Stimulated activated naive B cell treated with anti-CD40 and anti-IgM and Interleukin-4, amounts not matched to agents 10 μg/mL and 1 μg/mL and 100 μg/mL, for 72 hours (primary cell): ENCODE data around the gene ERC2.
"Not testable (repeated sequence)": the region's sequence is repeated elsewhere in the genome, so short reads cannot be mapped to it uniquely, and the experiment has no call there.

Experiments
- ATAC-seq, 2 donors: fragments of 150-1000 bp; cut with Tn5 transposase; replicated peaks; 2 replicates each; pipeline ENCODE4 v1.10.0; 2021; ENCODE audit warnings: moderate library complexity in 1 of 2
- DNase-seq: peaks from one replicate; pipeline ENCODE4 v3.0.0; 2021
- H3K27ac Mint-ChIP-seq: one replicate; pipeline ENCODE4 v1.8.0; 2022; ENCODE audit warnings: mild to moderate bottlenecking, mixed read lengths
- H3K27me3 Mint-ChIP-seq, 2 donors: one replicate each; pipeline ENCODE4 v1.8.0; 2022; ENCODE audit warnings: mixed read lengths in 2 of 2
- H3K36me3 Mint-ChIP-seq, 2 donors: one replicate each; pipeline ENCODE4 v1.8.0; 2022; ENCODE audit warnings: mixed read lengths in 2 of 2, mild to moderate bottlenecking in 1 of 2
- H3K4me1 Mint-ChIP-seq, 2 donors: one replicate each; pipeline ENCODE4 v1.8.0; 2022; ENCODE audit warnings: mixed read lengths in 2 of 2, mild to moderate bottlenecking in 1 of 2
- H3K4me3 Mint-ChIP-seq, 2 donors: one replicate each; pipeline ENCODE4 v1.8.0; 2022; ENCODE audit warnings: mild to moderate bottlenecking in 2 of 2, mixed read lengths in 2 of 2, moderate library complexity in 1 of 2
- H3K9me3 Mint-ChIP-seq, 2 donors: one replicate each; pipeline ENCODE4 v1.8.0; 2022; ENCODE audit warnings: mixed read lengths in 2 of 2, mild to moderate bottlenecking in 1 of 2

ERC2 gene

DNA sequence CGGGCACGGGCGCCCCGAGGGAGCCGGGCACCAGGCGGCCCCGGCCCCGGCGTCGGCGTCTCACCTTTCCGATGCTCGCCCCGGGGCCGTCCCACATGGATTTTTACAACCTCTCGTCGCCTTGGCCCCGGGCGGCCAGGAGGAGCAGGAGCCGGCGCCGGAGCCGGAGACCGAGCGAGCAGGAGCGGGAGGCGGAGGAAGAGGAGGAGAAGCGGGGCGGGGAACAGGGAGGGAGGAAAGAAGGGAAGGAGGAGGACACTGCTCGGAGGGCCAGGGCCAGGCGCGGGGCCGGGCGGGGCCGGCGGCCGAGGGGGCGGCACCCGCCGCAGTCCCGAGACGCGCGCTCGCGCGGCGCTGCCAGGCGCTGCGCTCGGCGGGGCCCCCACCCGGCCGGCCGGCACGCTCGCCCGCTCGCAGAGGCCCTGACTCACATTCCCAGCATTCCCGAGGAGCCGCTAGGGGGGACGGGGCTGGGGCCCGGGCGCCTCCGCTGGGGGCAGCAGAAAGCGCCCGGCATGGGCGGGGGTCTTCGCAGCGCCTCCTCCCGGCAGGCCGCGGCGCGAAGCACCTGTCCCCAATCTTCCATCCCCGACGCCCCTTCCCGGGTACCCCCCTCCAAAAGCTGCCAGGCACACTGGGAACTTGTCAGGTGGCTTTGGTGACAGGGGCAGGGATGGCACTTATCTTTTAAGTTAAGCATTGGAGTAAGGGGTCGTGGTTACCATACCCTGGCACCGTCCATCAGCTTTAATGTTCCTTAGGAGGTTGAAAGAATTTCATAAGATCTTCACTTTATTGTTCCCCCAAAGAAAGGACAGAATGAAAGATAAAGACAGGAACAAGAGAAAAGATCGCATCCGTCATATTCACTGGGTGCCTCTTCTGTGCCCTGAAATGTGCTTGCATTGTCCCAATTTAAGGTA, at the start of gene ERC2:
Gene ERC2, minus strand, starts transcription at position 284 of the 923 bp plus-strand sequence.
- Mint-ChIP-seq H3K27ac (no peak within 1 kb of the TSS), H3K4me3 (peak within 1 kb of the TSS; percentile 29 to 60), H3K36me3 (peaks cover 0 to 3% of the 10 kb centered on the region in 2 donors), H3K27me3 (peaks cover 48 to 58% of the 10 kb centered on the region in 2 donors), H3K9me3 (peaks cover 3 to 4% of the 10 kb centered on the region in 2 donors), H3K4me1 (peaks cover 2 to 9% of the 10 kb centered on the region in 2 donors)
- ATAC-seq (peak in 1 of 2 donors; percentile 27), DNase-seq (no peak)

DNA sequence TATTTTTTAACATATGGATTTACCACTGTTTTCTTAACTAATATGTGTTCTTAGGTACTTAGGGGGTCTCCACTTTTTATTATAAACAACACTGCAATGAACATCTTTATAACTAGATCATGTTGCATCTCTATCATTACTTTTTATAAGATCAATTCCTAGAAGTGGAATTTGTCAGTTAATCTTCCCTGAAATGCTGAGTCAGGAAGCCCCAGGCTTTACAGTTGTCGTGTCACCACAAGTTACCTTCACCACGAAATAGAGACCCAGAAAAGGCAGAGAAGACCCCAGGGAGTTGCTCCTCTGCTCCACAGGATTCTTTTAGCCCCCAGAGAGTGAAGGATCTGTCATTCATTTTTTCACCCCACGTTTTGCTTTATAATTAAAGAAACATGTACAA, 34.5 kb upstream of the ERC2 start:
- Mint-ChIP-seq H3K27me3 (peaks cover 16 to 24% of the 10 kb centered on the region in 2 donors), H3K9me3 (no peaks in the 10 kb centered on the region), H3K4me1 (no peaks in the 10 kb centered on the region), H3K36me3 (no peaks in the 10 kb centered on the region), H3K27ac (no peak overlapping the region), H3K4me3 (no peak overlapping the region)
- ATAC-seq = no peak
- no peak for DNase-seq

DNA sequence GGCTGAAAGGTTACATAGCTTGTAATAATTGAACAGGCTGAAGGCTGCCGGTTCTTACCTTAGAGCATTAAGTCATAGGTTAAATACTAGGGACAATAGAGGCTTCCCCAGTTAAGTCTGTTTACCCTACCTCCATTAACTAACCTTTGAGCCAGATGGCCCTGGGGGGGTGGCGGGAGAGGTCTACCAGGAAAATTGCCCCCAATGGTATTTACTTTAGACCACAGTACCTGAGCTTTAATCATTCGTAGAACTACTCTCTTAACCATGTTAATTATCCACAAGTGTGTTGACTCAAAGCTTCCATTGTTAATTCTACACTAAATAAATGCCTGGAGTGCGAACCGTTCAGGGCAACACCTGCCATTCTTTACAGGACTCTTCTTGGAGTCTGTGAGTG, 28.1 kb upstream of the ERC2 start:
- not testable (repeated sequence) for ATAC-seq, H3K4me1 Mint-ChIP-seq, DNase-seq, H3K36me3 Mint-ChIP-seq, H3K27ac Mint-ChIP-seq, H3K9me3 Mint-ChIP-seq, H3K4me3 Mint-ChIP-seq
- peaks cover 10 to 19% of the 10 kb centered on the region in 2 donors for H3K27me3 Mint-ChIP-seq

DNA sequence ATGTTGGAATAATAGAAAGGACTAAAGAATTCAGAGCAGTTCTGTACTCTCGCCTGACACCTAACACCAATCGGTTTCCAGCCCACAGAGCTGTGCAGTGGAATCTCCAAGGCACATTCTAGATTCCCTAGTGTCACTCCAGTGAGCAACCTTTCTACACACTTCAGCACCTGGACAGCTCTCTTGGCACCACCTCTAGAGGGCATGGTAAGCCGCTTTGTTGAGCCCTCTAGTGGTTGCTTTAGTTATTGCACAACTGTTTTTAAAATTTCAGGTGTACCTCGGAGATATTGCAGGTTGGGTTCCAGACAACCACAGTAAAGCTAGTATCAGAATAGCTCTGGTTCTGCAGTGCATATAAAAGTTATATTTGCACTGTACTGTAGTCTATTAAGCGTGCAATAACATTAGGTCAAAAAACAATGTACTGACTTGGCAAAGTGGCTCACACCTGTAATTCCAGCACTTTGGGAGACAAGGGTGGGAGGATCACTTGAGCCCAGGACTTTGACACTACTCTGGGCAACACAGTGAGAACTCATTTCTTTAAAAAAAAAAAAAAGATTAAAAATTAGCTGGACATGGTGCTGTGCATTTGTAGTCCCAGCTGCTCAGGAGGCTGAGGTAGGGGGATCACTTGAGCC, 26.5 kb upstream of the ERC2 start:
- H3K36me3 Mint-ChIP-seq = no peaks in the 10 kb centered on the region
- no peak overlapping the region for H3K27ac Mint-ChIP-seq
- H3K4me1 Mint-ChIP-seq = no peaks in the 10 kb centered on the region
- no peak overlapping the region for H3K4me3 Mint-ChIP-seq
- H3K9me3 Mint-ChIP-seq = peaks cover 0 to 2% of the 10 kb centered on the region in 2 donors
- DNase-seq = peak; percentile 52
- peaks cover 9 to 19% of the 10 kb centered on the region in 2 donors for H3K27me3 Mint-ChIP-seq
- peak; percentile 85 to 94 for ATAC-seq

DNA sequence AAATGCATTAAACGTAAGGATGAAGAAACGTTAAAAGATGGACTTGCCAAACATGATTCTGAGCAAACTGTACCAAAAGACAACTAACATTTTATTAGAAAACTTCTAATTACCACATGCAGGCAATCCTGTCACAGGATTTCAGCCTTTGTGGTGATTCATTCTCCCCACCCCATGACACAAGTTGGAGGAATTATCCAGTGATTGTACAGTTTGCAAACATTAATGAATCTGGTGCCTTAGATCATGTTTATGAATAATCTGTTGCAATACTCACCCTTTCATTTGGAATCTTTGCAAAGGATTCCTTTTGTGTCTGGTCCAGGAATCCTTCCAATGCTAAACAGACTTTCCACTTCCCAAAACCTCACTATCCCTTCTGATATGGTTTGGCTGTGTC, 23.3 kb upstream of the ERC2 start:
- H3K4me1 Mint-ChIP-seq = no peaks in the 10 kb centered on the region
- no peak overlapping the region for H3K4me3 Mint-ChIP-seq
- no peak overlapping the region for H3K27ac Mint-ChIP-seq
- no peak for ATAC-seq
- H3K36me3 Mint-ChIP-seq = no peaks in the 10 kb centered on the region
- H3K27me3 Mint-ChIP-seq = peaks cover 6 to 7% of the 10 kb centered on the region in 2 donors
- DNase-seq = no peak
- H3K9me3 Mint-ChIP-seq = peaks cover 0 to 2% of the 10 kb centered on the region in 2 donors

DNA sequence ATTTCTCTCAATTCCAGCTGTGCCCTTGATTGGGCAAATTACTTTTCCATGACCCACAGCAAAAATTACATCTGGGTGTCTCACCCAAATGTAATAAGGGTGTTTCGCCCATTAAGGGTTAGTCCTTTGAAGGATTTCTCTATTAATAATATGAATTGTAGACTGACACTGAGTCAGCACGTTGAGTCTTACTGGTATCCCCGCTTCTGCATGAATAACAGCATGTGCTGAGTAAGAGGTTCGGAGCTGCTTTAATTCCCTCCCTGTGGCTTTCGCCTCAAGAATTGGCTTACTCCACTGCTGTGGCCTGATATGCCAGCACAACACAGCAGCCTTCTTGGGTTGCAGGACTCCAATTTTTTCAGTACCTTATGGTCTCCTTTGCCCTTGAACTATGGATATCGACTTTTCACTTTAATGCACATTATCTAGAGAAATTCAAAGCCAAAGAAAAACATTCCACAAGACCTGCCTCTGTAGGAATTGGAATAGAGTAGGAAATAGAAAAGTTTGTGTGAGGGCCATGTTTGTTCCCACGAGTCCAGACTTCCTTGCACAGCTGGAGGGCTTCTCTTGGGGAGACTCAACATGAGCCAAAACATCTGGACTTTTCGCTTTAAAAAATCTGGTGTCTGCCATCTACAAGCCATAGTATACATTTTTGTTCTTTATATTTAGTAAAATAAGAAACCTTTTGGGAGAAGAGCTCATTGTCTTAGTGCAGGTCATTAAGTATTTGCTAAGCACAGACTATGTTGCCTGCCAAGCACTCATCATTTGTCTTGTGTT, 20.7 kb upstream of the ERC2 start:
- Mint-ChIP-seq H3K9me3 (no peaks in the 10 kb centered on the region), H3K4me1 (no peaks in the 10 kb centered on the region), H3K36me3 (no peaks in the 10 kb centered on the region), H3K27me3 (peaks cover 6 to 7% of the 10 kb centered on the region in 2 donors), H3K27ac (no peak overlapping the region), H3K4me3 (no peak overlapping the region)
- ATAC-seq (no peak), DNase-seq (no peak)

DNA sequence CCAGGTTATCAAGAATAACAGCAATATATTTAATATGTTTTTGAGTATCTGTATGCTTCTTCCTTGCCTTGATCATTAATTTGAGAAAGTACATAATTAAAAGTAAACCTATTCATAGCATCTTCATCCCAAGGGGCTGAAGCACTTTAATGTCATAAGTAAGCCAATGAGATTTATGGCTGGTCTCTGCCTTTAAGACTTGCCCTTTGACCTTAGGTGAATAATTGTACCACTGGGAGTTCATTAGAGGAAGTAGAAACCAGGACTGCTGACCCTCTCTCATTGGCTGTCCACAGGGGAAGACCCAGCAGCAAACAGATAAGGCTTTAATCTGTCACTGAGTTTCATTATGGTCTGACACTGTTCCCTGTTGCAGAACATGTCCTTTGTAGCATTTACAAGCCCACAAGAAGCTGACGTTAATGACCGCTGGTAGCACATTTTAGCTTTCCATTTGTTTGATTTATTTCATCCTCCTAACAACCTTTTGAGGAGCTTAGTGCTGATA, 16.3 kb upstream of the ERC2 start:
- no peaks in the 10 kb centered on the region for H3K36me3 Mint-ChIP-seq
- no peaks in the 10 kb centered on the region for H3K9me3 Mint-ChIP-seq
- no peak for DNase-seq
- peaks cover 5 to 9% of the 10 kb centered on the region in 2 donors for H3K27me3 Mint-ChIP-seq
- no peak overlapping the region for H3K4me3 Mint-ChIP-seq
- no peak overlapping the region for H3K27ac Mint-ChIP-seq
- H3K4me1 Mint-ChIP-seq = no peaks in the 10 kb centered on the region
- ATAC-seq = peak; percentile 48 to 66

DNA sequence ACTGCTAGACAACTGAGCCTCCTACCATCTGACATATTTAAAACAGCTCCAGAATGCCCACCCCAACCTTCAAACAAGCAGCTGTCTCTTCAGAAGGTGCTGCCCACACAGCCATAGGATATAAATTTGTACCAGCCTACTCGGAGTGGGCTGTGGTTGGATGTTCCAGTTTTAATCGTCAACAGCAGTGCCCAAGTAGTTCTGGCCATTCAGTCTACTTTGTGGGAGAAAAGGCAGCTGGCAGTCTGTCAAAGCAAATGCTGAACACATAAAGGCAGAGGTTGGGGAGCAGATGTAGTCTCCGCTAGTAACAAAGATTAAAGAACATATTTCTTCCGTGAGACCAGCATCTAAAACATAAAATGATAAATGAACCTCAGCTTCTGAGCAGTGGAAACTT, 15.9 kb upstream of the ERC2 start:
- ATAC-seq = no peak

DNA sequence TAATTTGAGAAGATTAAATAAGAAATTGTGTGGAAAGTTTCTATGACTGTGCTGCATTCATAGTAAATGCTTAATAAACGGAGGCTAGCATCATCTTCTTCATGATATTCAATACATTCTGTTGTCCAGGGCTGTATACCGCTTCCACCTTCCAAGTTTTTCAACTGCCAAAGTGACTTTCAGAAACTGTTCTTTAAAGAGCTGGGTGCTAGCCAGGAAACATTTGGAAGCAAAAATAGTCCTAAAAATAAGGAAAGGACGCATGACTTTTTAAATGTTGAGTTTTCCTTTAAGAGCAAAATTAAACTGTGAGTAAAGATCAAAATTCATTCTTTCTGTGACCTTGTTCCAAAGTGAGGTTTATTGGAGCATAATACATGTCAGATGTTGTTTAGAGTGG, 9.4 kb upstream of the ERC2 start:
- Mint-ChIP-seq H3K4me1 (no peaks in the 10 kb centered on the region), H3K9me3 (no peaks in the 10 kb centered on the region), H3K4me3 (no peak overlapping the region), H3K27ac (no peak overlapping the region), H3K27me3 (peaks cover 20 to 21% of the 10 kb centered on the region in 2 donors), H3K36me3 (no peaks in the 10 kb centered on the region)
- ATAC-seq (no peak), DNase-seq (no peak)

More for the DNA sequence above, 15.9 kb upstream of the ERC2 start:
- H3K9me3 Mint-ChIP-seq = no peaks in the 10 kb centered on the region
- H3K36me3 Mint-ChIP-seq = no peaks in the 10 kb centered on the region
- no peak overlapping the region for H3K4me3 Mint-ChIP-seq
- H3K27me3 Mint-ChIP-seq = peaks cover 5 to 9% of the 10 kb centered on the region in 2 donors
- DNase-seq = no peak
- H3K27ac Mint-ChIP-seq = no peak overlapping the region
- no peaks in the 10 kb centered on the region for H3K4me1 Mint-ChIP-seq

DNA sequence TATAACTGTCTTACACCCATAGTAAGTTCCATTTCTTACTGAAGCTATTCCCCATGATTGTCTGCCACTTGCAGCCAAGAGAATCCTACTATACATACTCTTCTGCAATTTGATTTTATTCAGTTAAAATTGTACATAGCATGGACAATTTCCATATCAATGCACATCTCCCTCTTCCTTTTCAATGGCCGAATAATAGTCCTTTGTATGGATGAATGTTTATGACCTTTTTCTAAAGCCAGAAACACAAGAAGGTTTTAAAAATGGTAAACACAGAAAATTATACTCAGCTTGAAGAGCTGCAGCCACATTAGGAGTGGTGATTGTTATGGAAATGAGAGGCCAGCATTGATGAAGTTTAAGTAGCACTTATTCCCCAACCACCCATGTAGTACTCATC, 8.5 kb upstream of the ERC2 start:
- Mint-ChIP-seq H3K9me3 (peaks cover 0 to 4% of the 10 kb centered on the region in 2 donors), H3K27ac (no peak overlapping the region), H3K4me1 (no peaks in the 10 kb centered on the region), H3K36me3 (no peaks in the 10 kb centered on the region), H3K27me3 (peaks cover 24 to 28% of the 10 kb centered on the region in 2 donors), H3K4me3 (no peak overlapping the region)
- ATAC-seq = no peak
- DNase-seq = no peak

DNA sequence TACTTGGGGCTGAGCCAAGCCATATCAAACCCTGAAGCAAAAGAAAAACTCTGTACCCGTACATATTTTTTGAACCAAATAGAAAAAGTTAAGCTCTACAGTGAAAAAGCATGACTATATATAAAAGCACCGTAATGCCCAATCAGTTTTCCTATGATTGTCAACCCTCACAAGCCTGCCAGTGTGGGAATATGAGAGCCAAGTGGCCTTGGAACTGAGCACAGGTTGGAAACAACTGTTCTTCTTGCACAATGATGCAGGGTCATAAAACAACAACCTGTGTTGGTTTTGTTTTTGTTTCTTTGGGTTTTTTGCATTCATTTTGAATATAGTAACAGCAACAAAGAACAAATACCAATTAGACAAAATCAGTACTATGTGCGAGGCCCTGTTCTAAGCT, 3.5 kb upstream of the ERC2 start:
- Mint-ChIP-seq H3K4me1 (peaks cover 2 to 9% of the 10 kb centered on the region in 2 donors), H3K27me3 (peaks cover 47 to 58% of the 10 kb centered on the region in 2 donors), H3K9me3 (peaks cover 3 to 4% of the 10 kb centered on the region in 2 donors), H3K27ac (no peak overlapping the region), H3K4me3 (no peak overlapping the region), H3K36me3 (peaks cover 0 to 3% of the 10 kb centered on the region in 2 donors)
- DNase-seq = no peak
- no peak for ATAC-seq

DNA sequence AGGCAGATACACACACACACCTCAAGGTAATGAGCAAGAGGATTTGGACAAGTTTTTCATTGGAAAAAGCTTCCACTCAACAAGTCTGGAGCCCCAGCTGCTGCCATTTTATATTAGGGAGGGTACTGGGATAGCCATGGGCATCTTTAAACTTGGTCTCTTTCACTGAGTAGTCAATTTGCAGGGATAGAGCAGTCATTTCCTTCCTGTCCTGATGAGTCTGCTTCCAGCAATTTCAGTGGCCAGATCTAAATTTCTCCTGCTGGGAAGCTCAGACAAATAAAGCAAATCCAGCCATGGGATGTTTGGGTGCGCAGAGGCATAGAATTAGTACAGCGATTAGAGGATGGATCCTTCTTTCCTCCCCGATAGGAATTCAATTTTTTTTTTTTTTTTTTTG, 874 bp upstream of the ERC2 start:
- peaks cover 3 to 4% of the 10 kb centered on the region in 2 donors for H3K9me3 Mint-ChIP-seq
- H3K27me3 Mint-ChIP-seq = peaks cover 55 to 65% of the 10 kb centered on the region in 2 donors
- H3K4me1 Mint-ChIP-seq = peaks cover 2 to 9% of the 10 kb centered on the region in 2 donors
- peaks cover 0 to 3% of the 10 kb centered on the region in 2 donors for H3K36me3 Mint-ChIP-seq
- no peak for DNase-seq
- no peak overlapping the region for H3K27ac Mint-ChIP-seq
- no peak for ATAC-seq
- H3K4me3 Mint-ChIP-seq = no peak overlapping the region

DNA sequence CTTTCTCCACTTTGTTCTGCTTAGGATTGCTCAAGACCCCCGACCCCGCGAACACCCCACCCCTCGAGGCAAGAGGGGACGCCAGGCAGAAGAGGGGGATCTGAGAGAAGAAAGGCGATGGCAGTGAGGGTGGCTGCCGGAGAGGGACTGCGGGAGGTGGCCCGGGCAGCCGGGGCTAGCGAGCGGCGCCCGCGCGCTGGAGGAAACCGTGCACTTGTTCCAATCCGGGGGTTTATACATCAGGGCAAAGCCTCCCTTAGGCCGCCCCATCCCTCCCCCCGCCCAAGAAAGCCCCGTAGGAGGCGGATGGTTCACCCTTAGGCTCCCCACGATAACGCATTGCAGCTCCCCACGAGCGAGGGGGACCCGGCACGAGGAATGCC, 475 bp downstream of the ERC2 start:
- Mint-ChIP-seq H3K9me3 (peaks cover 3 to 4% of the 10 kb centered on the region in 2 donors), H3K4me3 (peak overlapping the region in 1 of 2 donors; percentile 60)
- peak in 1 of 2 donors; percentile 4 for ATAC-seq

DNA sequence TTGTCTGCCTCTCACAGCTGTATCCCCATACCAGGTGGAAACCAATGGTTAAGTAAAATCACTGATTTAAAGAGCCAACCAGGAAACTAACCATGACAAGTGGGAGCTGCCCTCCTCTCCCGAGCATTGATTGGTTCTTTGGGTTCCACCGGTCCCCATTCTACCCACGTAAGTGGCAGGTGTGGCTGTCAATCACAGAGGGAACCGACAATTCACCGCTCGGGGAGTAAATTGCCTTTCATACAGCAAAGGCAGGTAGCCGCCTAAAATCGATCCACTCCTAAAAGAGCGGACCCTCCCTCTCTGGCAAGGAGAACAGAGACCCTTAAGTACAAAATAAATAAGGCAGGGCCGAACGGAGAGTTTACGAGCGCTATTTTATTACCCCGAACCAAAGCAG, 1.2 kb downstream of the ERC2 start:
- ATAC-seq (peak; percentile 81 to 84), DNase-seq (peak; percentile 28)
- H3K9me3 Mint-ChIP-seq = peaks cover under 1 to 3% of the 10 kb centered on the region in 2 donors
- no peak overlapping the region for H3K27ac Mint-ChIP-seq
- peaks cover 0 to 3% of the 10 kb centered on the region in 2 donors for H3K36me3 Mint-ChIP-seq
- peaks cover 44 to 61% of the 10 kb centered on the region in 2 donors for H3K27me3 Mint-ChIP-seq
- H3K4me3 Mint-ChIP-seq = peak overlapping the region; percentile 60
- peaks cover 2 to 9% of the 10 kb centered on the region in 2 donors for H3K4me1 Mint-ChIP-seq

More for the DNA sequence above, 475 bp downstream of the ERC2 start:
- Mint-ChIP-seq H3K27ac (no peak overlapping the region), H3K36me3 (peaks cover 0 to 3% of the 10 kb centered on the region in 2 donors), H3K4me1 (peaks cover 2 to 9% of the 10 kb centered on the region in 2 donors), H3K27me3 (peaks cover 48 to 59% of the 10 kb centered on the region in 2 donors)
- no peak for DNase-seq
